ENCODE measurements around the gene HTR5A.

Gene HTR5A

DNA sequence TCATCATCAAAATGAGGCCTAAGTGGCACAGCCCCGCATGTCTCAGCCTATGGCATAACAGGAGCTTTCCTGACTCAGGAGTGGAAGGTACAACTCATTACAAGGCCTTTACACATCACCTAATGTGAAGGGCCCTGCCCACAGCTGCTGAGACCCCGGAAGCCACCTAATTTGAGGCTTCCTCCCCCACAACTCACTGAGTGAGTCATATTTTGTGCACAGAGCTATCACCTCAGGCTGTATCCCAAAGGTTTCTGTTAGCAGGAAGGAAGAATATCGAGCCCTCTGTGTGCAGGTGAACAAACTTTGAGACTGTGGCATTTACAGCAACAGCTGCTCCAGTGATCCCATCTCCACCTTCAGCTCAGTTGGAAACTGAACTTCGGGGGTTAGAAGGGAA, 20.6 kb downstream of the HTR5A start:
- no peak for DNase-seq (ENCODE audit: low spot score)

DNA sequence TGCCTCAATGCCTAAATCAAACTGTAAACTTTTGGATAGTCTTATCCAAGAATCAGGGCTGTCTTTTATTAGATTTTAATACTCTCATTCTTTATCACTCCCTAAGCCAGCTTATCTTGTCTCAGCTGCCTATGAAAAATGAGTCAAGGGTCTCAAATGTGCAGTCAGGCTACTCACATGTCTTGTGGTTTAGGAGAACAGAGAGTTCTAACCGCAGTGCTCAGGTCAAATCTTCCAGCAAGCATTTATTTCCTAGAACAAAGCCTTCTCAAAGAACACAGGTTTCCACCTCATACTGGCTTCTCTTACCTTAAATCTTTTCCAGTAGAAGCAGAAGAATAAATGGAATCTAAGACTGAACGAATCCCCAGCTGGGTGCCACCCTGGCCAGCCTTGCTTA, 23.5 kb downstream of the HTR5A start:
- DNase-seq (ENCODE audit: low spot score), result no peak

DNA sequence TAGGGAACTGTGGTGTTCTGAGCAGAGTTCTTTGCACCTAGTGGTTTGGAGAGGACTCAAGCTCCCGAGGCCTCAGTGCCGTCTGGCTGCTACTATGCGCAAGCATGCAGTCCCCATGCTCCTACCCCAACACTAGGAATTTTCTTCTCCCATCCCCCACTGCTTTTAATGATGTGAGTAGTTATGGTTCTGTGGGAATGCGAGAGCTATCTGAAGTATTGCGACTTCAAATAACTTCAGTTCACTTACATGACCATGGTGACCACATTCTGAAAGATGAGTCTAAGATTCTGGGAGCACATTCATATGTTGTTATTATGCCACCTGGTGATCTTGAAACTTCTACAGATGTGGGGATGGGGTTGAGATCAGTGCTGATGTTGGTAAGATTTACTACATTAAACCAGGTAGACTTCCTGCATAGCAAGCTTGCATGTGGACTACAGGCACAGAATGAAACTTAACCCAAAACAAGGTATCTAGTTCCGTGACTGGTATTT, 24.6 kb downstream of the HTR5A start:
- no peak for DNase-seq (ENCODE audit: low spot score)

DNA sequence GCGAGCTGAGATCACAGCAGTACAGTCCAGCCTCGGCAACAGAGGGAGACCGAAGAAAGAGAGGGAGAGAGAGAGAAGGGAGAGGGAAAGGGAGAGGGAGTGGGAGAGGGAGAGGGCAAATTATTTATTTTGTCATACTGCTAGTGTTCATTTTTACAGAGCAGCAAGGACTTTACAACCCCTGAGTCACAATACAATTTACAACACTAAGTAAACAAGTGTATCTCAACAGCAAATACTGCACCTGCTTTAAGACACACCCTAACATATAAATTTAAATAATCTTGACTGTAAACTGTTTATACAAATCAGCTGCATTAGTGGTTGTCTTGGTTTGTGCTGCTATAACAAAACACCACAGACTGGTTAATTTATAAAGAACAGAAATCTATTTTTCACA, 27.2 kb downstream of the HTR5A start:
- no peak for DNase-seq (ENCODE audit: low spot score)

DNA sequence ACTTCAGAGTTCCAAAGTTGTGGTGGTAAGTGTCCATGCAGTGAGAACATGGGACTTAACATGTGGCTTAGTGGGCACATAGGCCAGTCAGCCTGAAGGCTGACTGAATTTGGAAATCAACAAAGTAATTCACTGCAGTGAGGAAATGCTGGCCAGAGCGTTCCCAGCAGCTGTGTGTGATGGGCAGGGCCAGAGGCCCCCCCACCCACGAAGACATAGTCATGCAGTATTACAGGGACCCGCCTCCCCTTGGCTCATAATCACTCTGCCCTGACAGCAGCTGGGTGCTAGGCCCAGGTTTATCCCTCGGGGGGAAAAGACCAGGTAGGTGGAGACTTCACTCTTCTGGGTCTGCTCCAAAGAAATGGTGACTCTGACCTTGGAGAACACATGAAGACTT, 33.7 kb downstream of the HTR5A start:
- DNase-seq (ENCODE audit: low spot score), result no peak

DNA sequence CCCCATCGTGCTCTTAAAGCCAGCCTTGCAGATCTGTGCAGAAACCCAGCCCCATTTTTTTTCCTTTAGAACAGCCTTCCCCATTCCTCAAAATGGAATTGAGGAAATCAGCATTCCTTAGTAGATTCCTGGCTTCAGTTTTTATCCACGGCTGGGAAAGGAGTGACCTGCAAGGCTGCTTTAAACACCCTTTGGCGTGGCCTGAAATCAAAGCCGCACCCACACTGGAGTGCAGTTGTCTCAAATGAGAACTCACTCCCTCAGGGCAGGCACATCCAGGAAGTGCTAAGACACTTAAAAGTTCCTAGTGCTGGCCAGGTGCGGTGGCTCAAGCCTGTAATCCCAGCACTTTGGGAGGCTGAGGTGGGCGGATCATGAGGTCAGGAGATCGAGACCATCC, 34.8 kb downstream of the HTR5A start:
- no peak for DNase-seq (ENCODE audit: low spot score)

DNA sequence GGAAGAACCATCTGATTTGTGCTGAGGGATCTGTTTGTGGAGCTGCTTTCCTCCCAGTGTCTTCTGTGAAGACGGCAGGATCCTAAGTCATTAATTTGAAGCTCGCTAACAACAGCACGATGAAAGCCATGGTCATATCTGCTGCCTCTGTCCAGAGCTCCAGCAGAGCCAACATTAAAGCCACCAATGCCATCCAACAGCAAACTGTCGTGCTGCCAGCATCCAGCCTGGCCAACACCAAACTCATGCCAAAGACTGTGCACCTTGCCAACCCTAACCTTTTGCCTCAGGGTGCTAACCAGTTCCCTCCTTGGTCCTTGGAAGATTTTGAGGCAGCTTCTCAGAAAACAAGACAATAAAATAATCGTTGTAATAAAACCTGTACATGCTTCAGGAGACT, 36.2 kb downstream of the HTR5A start:
- no peak for DNase-seq (ENCODE audit: low spot score)

DNA sequence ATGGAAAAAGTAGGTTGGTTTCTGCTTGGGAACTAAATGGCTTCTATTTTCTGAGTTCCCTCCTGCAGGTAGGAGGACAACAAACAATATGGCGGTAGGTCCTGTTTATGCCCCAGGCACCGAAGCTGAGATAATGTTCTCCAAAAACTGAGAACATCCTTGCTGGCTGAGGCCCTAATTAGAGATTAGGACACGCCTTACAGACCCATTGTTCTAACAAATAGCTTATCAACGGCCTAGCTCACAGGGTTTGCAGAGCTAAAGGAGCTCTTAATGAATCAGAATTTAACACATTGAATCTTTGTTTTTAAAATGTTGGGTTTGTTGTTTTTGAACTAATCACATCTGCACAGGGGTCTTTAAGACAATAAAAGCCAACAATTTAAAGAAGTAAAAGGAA, 37.0 kb downstream of the HTR5A start:
- no peak for DNase-seq (ENCODE audit: low spot score)

DNA sequence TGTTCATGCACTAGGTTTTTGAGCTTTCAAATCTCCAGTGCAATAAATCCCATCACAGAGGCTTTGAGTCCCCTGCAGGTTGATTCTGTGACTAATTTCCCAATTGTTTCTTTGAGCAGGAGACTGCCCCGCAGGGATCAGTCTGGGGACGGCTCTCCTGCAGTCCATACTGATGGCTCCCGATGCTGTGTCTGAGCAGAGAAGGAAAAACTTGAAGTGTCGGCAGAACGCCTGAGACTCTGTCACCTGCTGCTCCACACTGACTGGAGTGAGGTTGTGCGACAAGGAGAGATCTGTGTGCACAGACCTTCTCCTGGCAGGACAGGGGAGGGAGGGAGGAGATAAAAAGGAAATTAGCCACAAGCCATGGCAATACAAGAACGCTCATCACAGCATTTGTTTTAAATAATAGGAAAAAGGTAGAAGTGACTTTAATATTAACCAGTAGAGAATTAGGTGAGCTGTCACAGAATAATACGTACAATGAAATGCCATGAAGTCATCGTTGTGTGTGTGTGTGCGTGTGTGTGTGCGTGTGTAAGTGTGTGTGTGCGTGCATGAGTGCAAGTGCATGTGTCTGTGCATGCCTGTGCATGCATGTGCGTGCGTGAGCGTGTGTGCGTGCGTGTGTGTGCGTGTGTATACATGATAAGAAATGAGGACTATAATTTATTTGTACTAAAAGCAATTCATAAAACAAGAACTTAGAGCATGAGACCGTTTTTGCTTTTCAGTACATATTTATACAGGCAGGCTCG, 38.2 kb downstream of the HTR5A start:
- DNase-seq (ENCODE audit: low spot score), result no peak

DNA sequence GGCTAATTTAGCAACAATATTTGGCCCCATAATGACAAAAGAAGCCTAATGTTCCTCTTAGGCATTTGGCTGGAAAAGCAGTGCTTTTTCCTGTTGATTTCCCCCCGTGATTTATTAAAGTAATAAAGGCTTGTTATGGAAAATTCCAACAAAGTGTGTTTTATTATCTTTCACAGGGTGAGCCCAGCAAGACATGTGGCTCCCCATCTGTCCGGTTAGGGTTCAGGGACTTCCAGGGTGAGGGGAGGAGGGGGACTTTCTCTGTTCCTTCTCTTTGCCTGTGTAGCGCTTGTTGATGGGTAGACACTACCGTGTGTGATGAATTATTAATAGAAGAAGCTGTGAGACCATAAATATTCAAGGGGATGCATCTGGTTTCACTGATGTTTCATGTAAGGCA, 39.0 kb downstream of the HTR5A start:
- DNase-seq (ENCODE audit: low spot score), result no peak

DNA sequence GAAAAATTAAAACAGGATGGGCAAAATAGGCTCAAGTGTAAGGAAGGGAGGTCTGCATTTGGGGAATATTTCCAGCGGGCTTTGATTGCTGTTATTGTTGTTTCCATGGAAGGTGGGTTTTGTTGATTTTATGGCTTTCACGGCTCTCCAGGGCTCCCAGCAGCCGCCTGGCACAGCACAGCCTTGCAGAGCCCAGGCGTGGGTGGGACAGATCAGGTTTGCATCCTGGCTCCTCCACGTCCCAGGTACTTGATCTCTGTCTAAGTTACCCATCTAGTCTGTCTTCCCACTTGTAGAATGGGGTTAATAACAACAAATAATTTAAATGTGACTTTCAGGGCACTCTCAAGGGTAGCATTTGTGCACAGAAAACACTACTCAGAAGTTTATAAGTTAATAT, 45.2 kb downstream of the HTR5A start:
- DNase-seq (ENCODE audit: low spot score), result no peak

DNA sequence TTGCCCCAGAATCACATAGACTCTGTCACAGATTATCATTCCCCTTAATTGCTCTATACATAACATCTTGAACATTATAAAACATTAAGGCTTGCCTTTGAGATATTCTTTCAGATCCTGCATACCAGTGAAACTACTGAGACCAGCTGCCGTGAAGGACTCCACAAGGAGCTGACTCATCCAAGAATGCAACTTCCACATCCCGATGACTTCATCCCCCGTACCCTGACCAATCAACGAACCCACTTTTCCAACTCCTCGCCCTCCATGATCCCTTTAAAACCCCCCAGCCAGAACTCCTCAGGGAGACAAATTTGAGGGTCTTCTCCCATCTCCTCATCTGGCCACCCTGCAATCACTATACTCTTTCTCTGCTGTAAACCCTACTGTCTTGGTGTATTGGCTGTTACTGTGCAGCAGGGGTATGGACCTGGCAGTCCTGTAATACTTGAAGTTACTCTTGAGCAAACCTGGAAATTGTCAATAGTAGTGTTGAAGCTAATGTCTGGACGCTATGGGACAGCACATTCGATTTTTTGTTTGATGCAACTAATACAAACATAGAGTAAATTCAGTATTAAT, 49.8 kb downstream of the HTR5A start:
- DNase-seq (ENCODE audit: low spot score), result no peak

DNA sequence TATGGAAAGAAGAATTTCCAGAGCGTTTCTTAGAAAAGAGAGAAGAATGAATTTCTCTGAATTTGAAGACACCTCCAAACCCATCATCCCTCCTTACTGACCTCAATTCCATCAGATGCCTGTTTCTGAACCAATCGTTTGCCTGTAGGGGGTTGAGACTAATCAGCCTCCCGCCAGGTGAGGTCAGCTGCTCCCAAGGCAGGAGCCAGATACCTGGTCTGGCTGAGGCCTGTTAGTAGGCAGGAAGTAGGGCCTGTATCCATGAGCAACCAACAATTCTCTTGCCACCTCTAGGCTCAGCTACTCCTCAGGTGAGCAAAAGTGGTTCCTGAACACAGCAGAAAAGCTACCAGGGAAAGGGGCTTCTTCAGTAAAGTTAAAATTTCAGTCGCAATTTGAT, 50.3 kb downstream of the HTR5A start:
- DNase-seq (ENCODE audit: low spot score), result no peak

DNA sequence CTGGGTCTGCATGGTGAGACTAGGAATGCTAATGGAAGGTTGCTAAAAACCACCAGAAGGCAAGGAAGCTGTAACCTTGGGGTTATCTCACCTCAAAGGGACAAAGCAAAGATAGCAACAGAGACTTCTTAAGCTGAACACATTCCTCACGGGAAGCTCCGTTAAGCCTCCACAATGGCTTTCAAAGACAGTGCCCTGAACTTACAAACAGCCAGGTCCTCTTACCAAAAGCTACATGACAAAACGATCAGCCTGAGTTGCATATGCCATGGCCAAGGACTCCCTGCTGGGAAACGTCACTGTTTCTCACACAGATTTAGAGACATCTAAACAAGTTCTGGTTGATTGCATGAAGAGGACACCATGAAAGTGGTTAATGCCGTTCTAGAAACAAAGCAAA, 52.7 kb downstream of the HTR5A start:
- no peak for DNase-seq (ENCODE audit: low spot score)

DNA sequence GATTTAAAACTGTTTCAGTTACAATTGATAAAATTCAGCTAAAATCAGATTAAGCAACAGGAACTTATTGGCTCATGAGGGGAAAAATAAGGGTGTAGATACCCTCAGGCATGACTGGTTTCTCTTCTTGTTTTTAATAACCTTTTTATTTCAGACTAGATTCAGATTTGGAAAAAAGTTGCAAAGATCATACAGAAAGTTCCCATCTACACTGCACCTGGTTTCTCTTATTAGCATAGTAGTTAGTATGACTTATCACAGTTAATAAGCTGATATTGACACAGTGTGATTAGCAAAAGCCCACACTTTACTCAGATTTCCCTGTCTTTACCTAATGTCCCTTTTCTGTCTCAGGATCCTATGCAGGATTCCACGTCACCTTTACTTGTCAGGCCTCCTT, 53.3 kb downstream of the HTR5A start:
- no peak for DNase-seq (ENCODE audit: low spot score)

DNA sequence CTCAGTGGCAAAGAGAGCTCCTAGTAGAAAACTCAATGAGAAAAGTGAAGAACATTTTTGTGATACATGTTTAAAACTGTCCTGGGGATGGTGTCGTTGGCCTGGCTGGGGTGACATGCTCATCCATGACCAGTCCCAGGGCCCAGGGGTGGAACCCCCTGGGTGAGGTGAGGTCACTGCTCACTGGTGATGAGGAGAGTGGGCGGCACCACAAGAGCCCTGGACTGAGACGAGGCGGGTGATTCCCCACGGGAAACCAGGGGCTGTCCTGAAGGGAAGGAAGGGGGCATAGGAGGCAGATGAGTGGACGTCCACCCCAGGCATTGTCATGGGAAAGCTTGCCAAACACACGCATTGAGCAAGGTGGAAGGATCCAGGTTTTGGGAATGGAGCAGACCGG, 54.6 kb downstream of the HTR5A start:
- DNase-seq (ENCODE audit: low spot score), result no peak

DNA sequence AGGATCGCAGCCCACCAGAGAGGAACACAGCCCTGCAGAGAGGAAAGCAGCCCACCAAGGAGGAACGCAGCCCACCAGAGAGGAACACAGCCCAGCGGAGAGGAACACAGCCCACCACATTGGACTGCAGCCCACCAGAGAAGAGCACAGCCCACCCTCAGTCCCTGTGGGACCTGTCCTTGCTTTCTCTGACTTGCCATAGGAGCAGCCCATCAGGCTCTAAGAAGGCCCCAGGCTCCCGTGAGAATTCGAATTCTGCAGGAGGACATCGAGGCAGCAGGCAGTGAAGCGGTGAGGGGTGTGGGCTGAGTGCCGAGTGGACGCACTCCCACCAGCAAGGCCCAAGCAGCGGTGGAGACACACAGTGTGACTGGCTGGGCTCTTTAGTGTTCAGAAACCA, 59.1 kb downstream of the HTR5A start:
- no peak for DNase-seq (ENCODE audit: low spot score)

DNA sequence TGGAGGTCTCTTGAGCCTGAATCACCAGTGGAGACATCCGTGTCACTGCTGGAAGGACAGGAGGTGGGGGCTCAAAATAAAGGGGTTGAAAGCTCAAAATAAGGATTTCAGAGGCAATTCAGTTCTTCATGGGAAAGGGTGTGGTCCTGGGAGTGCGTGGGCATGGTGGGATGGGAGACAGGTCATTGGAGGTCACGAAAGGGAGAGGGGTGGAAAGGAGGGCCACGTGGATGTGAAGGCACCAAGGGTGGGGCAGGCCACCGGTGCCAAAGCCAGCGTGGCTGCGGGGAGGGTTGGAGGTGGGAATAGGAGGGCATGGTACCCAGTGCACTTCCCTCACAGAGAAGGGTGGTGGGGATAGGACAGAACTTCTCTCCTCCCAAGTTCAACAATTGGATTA, 59.7 kb downstream of the HTR5A start:
- no peak for DNase-seq (ENCODE audit: low spot score)

DNA sequence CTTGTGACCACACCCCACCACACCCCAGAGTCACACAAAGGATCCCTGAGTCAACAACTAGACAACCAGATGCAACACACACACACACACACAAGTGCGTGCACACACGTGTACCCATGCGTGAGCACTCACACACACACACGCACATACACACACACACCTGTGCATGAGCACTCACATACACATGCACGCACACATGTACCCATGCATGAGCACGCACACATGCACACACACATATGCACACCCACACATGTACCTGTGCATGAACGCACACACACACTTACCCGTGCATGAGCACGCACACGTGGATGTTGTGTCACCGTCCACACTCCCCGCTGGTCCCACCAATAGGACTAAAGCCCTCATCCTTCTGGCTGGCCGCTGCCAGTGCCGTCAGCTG, 60.4 kb downstream of the HTR5A start:
- DNase-seq (ENCODE audit: low spot score), result no peak

DNA sequence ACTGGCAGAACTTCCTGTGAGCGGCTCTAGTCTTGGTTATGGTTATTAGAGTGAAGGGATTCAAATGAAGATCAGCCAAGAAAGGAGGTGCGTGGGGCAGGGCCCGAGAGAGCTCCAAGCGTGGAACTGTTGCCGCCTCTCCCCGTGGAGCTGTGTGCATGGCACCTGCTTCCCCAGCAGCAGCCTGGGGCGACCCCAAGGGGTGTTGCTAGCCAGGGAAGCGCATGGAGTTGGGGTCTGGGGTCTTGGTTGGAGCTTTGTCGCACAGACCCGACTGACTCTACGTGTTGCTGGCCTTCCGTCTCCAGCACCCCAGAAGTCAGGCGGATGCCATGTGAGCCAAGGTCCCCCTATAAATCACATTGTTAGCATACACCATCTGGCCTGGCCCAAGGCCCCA, 61.0 kb downstream of the HTR5A start:
- DNase-seq (ENCODE audit: low spot score), result no peak

DNA sequence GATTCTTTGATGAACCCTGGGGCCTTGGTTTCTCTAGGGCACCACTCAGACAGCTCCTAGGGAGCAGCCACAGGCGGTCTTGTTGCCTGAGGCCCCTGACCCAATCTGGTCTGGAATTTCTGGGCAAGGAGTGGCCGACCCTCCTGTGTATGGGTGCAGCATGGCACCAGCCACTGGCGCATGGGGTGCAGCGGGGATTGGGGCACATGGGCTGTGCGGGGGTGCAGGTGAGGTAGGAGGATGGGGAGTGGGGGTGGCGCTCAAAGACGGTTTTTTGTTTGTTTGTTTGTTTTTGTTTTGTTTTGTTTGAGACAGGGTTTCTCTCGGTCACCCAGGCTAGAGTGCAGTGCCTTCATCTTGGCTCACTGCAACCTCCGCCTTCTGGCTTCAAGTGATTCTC, 62.3 kb downstream of the HTR5A start:
- no peak for DNase-seq (ENCODE audit: low spot score)

DNA sequence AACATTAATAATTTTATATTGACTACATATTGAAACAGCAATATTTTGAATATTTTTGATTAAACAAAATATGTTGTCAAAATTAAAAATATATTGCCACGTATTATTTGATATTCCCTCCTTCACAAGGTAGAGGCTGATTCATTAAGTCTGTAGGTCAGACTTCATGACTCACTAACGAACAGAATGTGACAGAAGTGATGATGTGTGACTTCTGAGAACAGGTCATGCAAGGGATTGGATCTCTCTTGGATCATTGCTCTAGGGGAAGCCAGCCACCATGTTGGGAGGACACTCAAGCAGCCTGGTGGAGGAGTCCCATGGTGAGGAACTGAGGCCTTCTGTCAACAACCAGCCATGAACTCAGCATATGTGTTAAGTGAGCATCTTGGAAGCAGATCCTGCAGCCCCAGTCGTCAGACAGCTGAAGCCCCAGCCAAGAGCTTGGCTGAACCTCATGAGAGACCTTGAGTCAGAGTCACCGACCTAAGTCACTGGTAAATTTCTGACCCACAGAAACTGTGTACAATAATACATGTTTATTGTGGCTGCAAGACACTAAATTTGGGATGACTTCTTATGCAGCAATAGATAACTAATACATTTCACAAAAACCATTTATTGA, 66.6 kb downstream of the HTR5A start:
- DNase-seq (ENCODE audit: low spot score), result no peak

Data from left forelimb (tissue), 1 donor.